Kidney (tissue), 14 donors: Measurements from ENCODE around the gene TM4SF20. TPM values are rescaled to one million over a fixed set of nuclear protein-coding genes. Genes with fewer than 3 reads are reported as not detected.
A peak's percentile ranks its signal among the peaks of the same experiment; 100 is the strongest.

Source experiments
- DNase-seq, 5 donors: peaks; one replicate each; pipeline ENCODE4 v3.0.0-alpha.2; 2013 to 2020
- FAIRE-seq: peaks from 2 replicates; lab custom pipeline; 2012; peaks lifted over from hg19 to GRCh38; lab: Jason Lieb, UNC
- H3K27ac ChIP-seq, 2 donors: one replicate each; pipeline ENCODE4 v1.7.0; 2013; ENCODE audit warnings: low read depth in 2 of 2, low read length in 2 of 2, inconsistent platforms in 1 of 2
- H3K27me3 ChIP-seq: one replicate; pipeline ENCODE4 v1.7.1; 2013; ENCODE audit warnings: low read length, inconsistent platforms; ENCODE audit not compliant: control insufficient read depth, insufficient read depth
- H3K36me3 ChIP-seq, 3 donors: one replicate each; pipeline versions ENCODE4 v1.7.0 to v1.7.1; 2013; ENCODE audit warnings: low read length in 3 of 3, control low read depth in 1 of 3, inconsistent platforms in 1 of 3; ENCODE audit not compliant: insufficient read depth in 3 of 3, control insufficient read depth in 2 of 3
- H3K4me1 ChIP-seq, 3 donors: one replicate each; pipeline versions ENCODE4 v1.7.0 to v1.7.1; 2013; ENCODE audit warnings: low read length in 3 of 3, inconsistent platforms in 1 of 3, low read depth in 1 of 3; ENCODE audit not compliant: control insufficient read depth in 2 of 3, insufficient read depth in 2 of 3
- H3K4me3 ChIP-seq, 3 donors: one replicate each; pipeline versions ENCODE4 v1.7.0 to v1.8.1; 2013; ENCODE audit warnings: low read length in 3 of 3, control low read depth in 1 of 3, inconsistent platforms in 1 of 3
- H3K9ac ChIP-seq, 3 donors: one replicate each; pipeline versions ENCODE4 v1.7.0 to v1.7.1; 2013; ENCODE audit warnings: low read length in 3 of 3, control low read depth in 1 of 3, inconsistent platforms in 1 of 3
- H3K9me3 ChIP-seq, 3 donors: one replicate each; pipeline versions ENCODE4 v1.7.0 to v1.7.1; 2013; ENCODE audit warnings: low read length in 3 of 3, control low read depth in 1 of 3, inconsistent platforms in 1 of 3; ENCODE audit not compliant: control insufficient read depth in 2 of 3, insufficient read depth in 1 of 3
- intact Hi-C: fragments of 100-400 bp; cut with DNase I; formaldehyde crosslinking; loops from one replicate; pipeline ENCODE4 v1.11.1; 2022
- polyA plus RNA-seq: library from polyadenylated mRNA; stranded (reverse); fragments of 350-450 nt; fragmentation: Illumina TruSeq; extraction: RNeasy Lipid Tissue Mini Kit (QIAGEN cat#74804); gene quantifications from one replicate; pipeline ENCODE4 v1.2.3, GENCODE V29; 2014; ENCODE audit warnings: low read depth, low replicate concordance; ENCODE audit not compliant: insufficient read depth
- total RNA-seq: library from RNA; stranded (reverse); fragmentation: NEBNext Ultra II Directional; extraction: Animal tissue kit (Norgen Biotek cat#: 25700); gene quantifications from one replicate; pipeline ENCODE4 v1.2.1, GENCODE V29; 2021
- TF ChIP-seq, protein P1 (sequence below): IDR thresholded peaks from 3 replicates; pipeline ENCODE4 v1.5.1; 2012; ENCODE audit warnings: mild to moderate bottlenecking, moderate library complexity, borderline replicate concordance; ENCODE audit not compliant: insufficient read depth; ENCODE audit errors: extremely low read depth
- donor health status: control.
- donor health status: control.
- donor health status: control.
- donor health status: control.
- donor health status: control.
- donor health status: DM: yes; HTN: yes; CAD: no.
- donor health status: Normal renal cell carcinoma (clear cell type).

TM4SF20 gene
- total and polyA plus RNA-seq, 2 donors from 2014 or later = not detected

GRCh38 chr2:227363756-227364155 is 15.3 kb downstream of the TM4SF20 start:
- DNase-seq (no peak), FAIRE-seq (no peak)
- H3K36me3 ChIP-seq = peaks cover 0 to 7% (median 4%) of the 10 kb centered on the region in 3 donors
- H3K27ac ChIP-seq = no peak overlapping the region
- no peaks in the 10 kb centered on the region for H3K4me1 ChIP-seq
- no peak overlapping the region for H3K4me3 ChIP-seq
- H3K27me3 ChIP-seq = no peaks in the 10 kb centered on the region
- H3K9me3 ChIP-seq = no peaks in the 10 kb centered on the region
- intact Hi-C loops = no loop called here
- H3K9ac ChIP-seq = no peak overlapping the region
- TF ChIP-seq, protein P1, sequence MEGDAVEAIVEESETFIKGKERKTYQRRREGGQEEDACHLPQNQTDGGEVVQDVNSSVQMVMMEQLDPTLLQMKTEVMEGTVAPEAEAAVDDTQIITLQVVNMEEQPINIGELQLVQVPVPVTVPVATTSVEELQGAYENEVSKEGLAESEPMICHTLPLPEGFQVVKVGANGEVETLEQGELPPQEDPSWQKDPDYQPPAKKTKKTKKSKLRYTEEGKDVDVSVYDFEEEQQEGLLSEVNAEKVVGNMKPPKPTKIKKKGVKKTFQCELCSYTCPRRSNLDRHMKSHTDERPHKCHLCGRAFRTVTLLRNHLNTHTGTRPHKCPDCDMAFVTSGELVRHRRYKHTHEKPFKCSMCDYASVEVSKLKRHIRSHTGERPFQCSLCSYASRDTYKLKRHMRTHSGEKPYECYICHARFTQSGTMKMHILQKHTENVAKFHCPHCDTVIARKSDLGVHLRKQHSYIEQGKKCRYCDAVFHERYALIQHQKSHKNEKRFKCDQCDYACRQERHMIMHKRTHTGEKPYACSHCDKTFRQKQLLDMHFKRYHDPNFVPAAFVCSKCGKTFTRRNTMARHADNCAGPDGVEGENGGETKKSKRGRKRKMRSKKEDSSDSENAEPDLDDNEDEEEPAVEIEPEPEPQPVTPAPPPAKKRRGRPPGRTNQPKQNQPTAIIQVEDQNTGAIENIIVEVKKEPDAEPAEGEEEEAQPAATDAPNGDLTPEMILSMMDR = no peak

GRCh38 chr2:227360351-227360750 is 18.8 kb downstream of the TM4SF20 start:
- no peak for FAIRE-seq
- DNase-seq = no peak
- TF ChIP-seq, protein P1 = no peak
- Histone ChIP-seq H3K9me3 (no peaks in the 10 kb centered on the region), H3K36me3 (peaks cover 7 to 32% (median 14%) of the 10 kb centered on the region in 3 donors), H3K4me3 (no peak overlapping the region), H3K4me1 (no peaks in the 10 kb centered on the region), H3K27me3 (no peaks in the 10 kb centered on the region), H3K9ac (no peak overlapping the region), H3K27ac (no peak overlapping the region)
- intact Hi-C loops = no loop called here

DNA sequence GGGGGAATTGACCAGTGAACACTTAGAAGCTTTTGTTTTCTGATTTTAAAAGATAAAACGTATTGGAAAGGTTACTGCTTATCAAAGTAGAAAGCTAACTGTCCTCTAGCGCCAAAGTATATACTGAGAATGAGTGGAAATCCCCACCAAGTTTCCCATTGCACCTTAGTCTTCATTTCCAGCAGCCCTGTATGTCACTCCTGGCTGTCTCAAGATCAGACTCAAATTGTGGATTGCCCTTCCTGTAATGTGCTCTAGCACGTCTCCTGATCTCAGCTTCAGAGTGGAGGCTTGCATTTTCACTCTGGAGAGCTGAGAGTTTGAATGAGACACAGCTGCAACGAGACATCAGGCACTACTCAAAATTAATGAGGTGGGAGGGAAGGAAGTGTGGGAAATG is 27.5 kb downstream of the TM4SF20 start:
- no peak overlapping the region for H3K4me3 ChIP-seq
- H3K36me3 ChIP-seq = peaks cover 7 to 14% (median 11%) of the 10 kb centered on the region in 3 donors
- no peak overlapping the region for H3K27ac ChIP-seq
- no peaks in the 10 kb centered on the region for H3K9me3 ChIP-seq
- TF ChIP-seq, protein P1 = no peak
- H3K9ac ChIP-seq = no peak overlapping the region
- DNase-seq = peak in 1 of 5 donors; percentile 10
- H3K4me1 ChIP-seq = peaks cover 0 to 2% (median 0%) of the 10 kb centered on the region in 3 donors
- H3K27me3 ChIP-seq = no peaks in the 10 kb centered on the region
- intact Hi-C loops = no loop called here
- FAIRE-seq = no peak
